A673 (cell line): Measurements from ENCODE around the gene INSRR. TPM values are rescaled to one million over a fixed set of nuclear protein-coding genes. Genes with fewer than 3 reads are reported as not detected.

Source experiments
- BruUV-seq: library from RNA; stranded (reverse); fragments of 400-500 nt; replicated peaks from 2 replicates; lab custom pipeline; 2021; lab: Mats Ljungman, UMichigan
- CTCF ChIA-PET: fragments of 300-600 bp; sonication (Branson Sonifier 250); formaldehyde crosslinking; loops from one replicate; lab custom pipeline; 2022; ENCODE audit warnings: antibody characterized with exemption; lab: Charles Lee
- POLR2A ChIA-PET: fragments of 300-600 bp; sonication (Branson Sonifier 250); formaldehyde crosslinking; loops from one replicate; lab custom pipeline; 2022; ENCODE audit warnings: antibody characterized with exemption; ENCODE audit not compliant: low non-redundant PET; lab: Charles Lee
- DNase-seq: peaks from one replicate; pipeline ENCODE4 v3.0.0-alpha.2; 2015; ENCODE audit warnings: low spot score
- H3K27ac ChIP-seq: fragments of 200-600 bp; sonication (generic); 2 replicates; pipeline ENCODE4 v1.5.1; 2016; ENCODE audit warnings: mixed run types, low read depth, mild to moderate bottlenecking, mixed read lengths, antibody characterized with exemption, low read length; ENCODE audit not compliant: poor library complexity, severe bottlenecking
- H3K27me3 ChIP-seq: fragments of 200-600 bp; sonication (generic); replicated peaks from 2 replicates; pipeline ENCODE4 v1.6.1; 2017; ENCODE audit warnings: mixed run types, low read depth, mild to moderate bottlenecking, mixed read lengths, antibody characterized with exemption, low read length; ENCODE audit not compliant: insufficient read depth, poor library complexity
- H3K36me3 ChIP-seq: fragments of 200-600 bp; sonication (generic); 2 replicates; pipeline ENCODE4 v1.6.1; 2016; ENCODE audit warnings: mixed run types, mild to moderate bottlenecking, mixed read lengths, antibody characterized with exemption, low read length; ENCODE audit not compliant: insufficient read depth, poor library complexity, severe bottlenecking
- H3K4me1 ChIP-seq: fragments of 200-600 bp; sonication (generic); 2 replicates; pipeline ENCODE4 v1.6.1; 2017; ENCODE audit warnings: mixed run types, mild to moderate bottlenecking, mixed read lengths, antibody characterized with exemption, low read length; ENCODE audit not compliant: insufficient read depth, poor library complexity, severe bottlenecking
- H3K4me3 ChIP-seq: fragments of 200-600 bp; sonication (generic); 2 replicates; pipeline ENCODE4 v1.5.1; 2016; ENCODE audit warnings: low read depth, mixed run types, mild to moderate bottlenecking, mixed read lengths, low read length; ENCODE audit not compliant: poor library complexity, severe bottlenecking
- H3K9me3 ChIP-seq: fragments of 200-600 bp; sonication (generic); 2 replicates; pipeline ENCODE4 v1.6.1; 2016; ENCODE audit warnings: mixed run types, low read depth, mild to moderate bottlenecking, mixed read lengths, antibody characterized with exemption, low read length; ENCODE audit not compliant: poor library complexity, severe bottlenecking
- CTCF ChIP-seq: fragments of 300-800, 200-600 bp; sonication (generic); conservative IDR thresholded peaks from 2 replicates; pipeline ENCODE4 v1.5.1; 2017; ENCODE audit warnings: low read depth, mild to moderate bottlenecking, antibody characterized with exemption, low read length, moderate library complexity, mixed read lengths
- EZH2 ChIP-seq: fragments of 200-600 bp; sonication (generic); IDR thresholded peaks from 2 replicates; pipeline ENCODE4 v1.6.1; 2017; ENCODE audit warnings: borderline replicate concordance, low read depth, mild to moderate bottlenecking, mixed read lengths, antibody characterized with exemption, low read length; ENCODE audit not compliant: poor library complexity, severe bottlenecking
- intact Hi-C: fragments of 100-400 bp; cut with micrococcal nuclease; formaldehyde crosslinking; loops from one replicate; pipeline ENCODE4 v1.10.0; 2022; ENCODE audit not compliant: unreplicated experiment
- total RNA-seq: library from RNA; stranded (reverse); gene quantifications from 2 replicates; pipeline ENCODE4 v1.2.3, GENCODE V29; 2021

The INSRR gene
- total RNA-seq, 1 experiment from 2014 or later = 0.15 TPM

- Histone ChIP-seq H3K27ac (no peak overlapping the region), H3K27me3 (no peaks in the 10 kb centered on the region), H3K36me3 (no peaks in the 10 kb centered on the region), H3K4me1 (no peaks in the 10 kb centered on the region), H3K9me3 (no peaks in the 10 kb centered on the region), H3K4me3 (no peak overlapping the region)
- ChIA-PET POLR2A (no interaction called here), CTCF (no interaction called here)
- no TSS peak for BruUV-seq
- no peak for DNase-seq
- TF ChIP-seq EZH2 = no peak
- TF ChIP-seq CTCF = no peak
- intact Hi-C loops = no loop called here
Observed at GRCh38 chr1:156852418-156852874, 6.5 kb downstream of the INSRR start.

GRCh38 chr1:156851779-156852417 lies 7.0 kb downstream of the INSRR start:
- no peaks in the 10 kb centered on the region for H3K9me3 ChIP-seq
- no peak for DNase-seq
- intact Hi-C loops = no loop called here
- H3K27ac ChIP-seq = no peak overlapping the region
- ChIA-PET CTCF (no interaction called here), POLR2A (no interaction called here)
- BruUV-seq = no TSS peak
- H3K4me1 ChIP-seq = no peaks in the 10 kb centered on the region
- TF ChIP-seq EZH2 (no peak), CTCF (no peak)
- no peaks in the 10 kb centered on the region for H3K36me3 ChIP-seq
- no peak overlapping the region for H3K4me3 ChIP-seq
- no peaks in the 10 kb centered on the region for H3K27me3 ChIP-seq

- no peaks in the 10 kb centered on the region for H3K4me1 ChIP-seq
- DNase-seq = no peak
- H3K4me3 ChIP-seq = no peak overlapping the region
- CTCF ChIA-PET = no interaction called here
- intact Hi-C loops = no loop called here
- H3K27me3 ChIP-seq = no peaks in the 10 kb centered on the region
- TF ChIP-seq EZH2 = no peak
- no peak for TF ChIP-seq CTCF
- no TSS peak for BruUV-seq
- POLR2A ChIA-PET = no interaction called here
- H3K36me3 ChIP-seq = no peaks in the 10 kb centered on the region
- no peak overlapping the region for H3K27ac ChIP-seq
- no peaks in the 10 kb centered on the region for H3K9me3 ChIP-seq
Observed at GRCh38 chr1:156849151-156849496, 9.8 kb downstream of the INSRR start.
